ENCODE measurements around the gene B3GAT1.

- TF ChIP-seq CTCF (IDR thresholded peaks at IDR 0.05): no peak
- TF ChIP-seq ZFX (IDR thresholded peaks at IDR 0.05; ENCODE audit: borderline replicate concordance): no peak
Measured at GRCh38 chr11:134425816-134426536, 13.9 kb upstream of the B3GAT1 start.
